Mesenchymal stem cell (in vitro differentiated cells and primary cell): ENCODE data around the gene ITSN2.

Source experiments
- DNase-seq: peaks from one replicate; pipeline ENCODE4 v3.0.0-alpha.2; 2013
- H2AFZ ChIP-seq: one replicate; pipeline ENCODE4 v1.6.1; 2013; ENCODE audit warnings: low read depth, mild to moderate bottlenecking, control low read depth, inconsistent platforms, low read length, moderate library complexity
- H2AK5ac ChIP-seq: 2 replicates; pipeline ENCODE4 v1.6.1; 2013; ENCODE audit warnings: low read length, moderate library complexity, mild to moderate bottlenecking, inconsistent platforms; ENCODE audit not compliant: severe bottlenecking
- H2BK120ac ChIP-seq: one replicate; pipeline ENCODE4 v1.6.1; 2013; ENCODE audit warnings: low read depth, mild to moderate bottlenecking, inconsistent platforms, low read length, moderate library complexity
- H2BK12ac ChIP-seq, 2 experiments: one replicate each; pipeline ENCODE4 v1.6.1; 2013; ENCODE audit warnings: inconsistent platforms in 2 of 2, low read length in 2 of 2, mild to moderate bottlenecking in 2 of 2, moderate library complexity in 2 of 2, control low read depth in 1 of 2
- H2BK15ac ChIP-seq: one replicate; pipeline ENCODE4 v1.6.1; 2013; ENCODE audit warnings: mild to moderate bottlenecking, low read depth, inconsistent platforms; ENCODE audit not compliant: poor library complexity, severe bottlenecking
- H2BK5ac ChIP-seq: 2 replicates; pipeline ENCODE4 v1.6.1; 2013; ENCODE audit warnings: low read depth, mild to moderate bottlenecking, low read length, control low read depth, inconsistent platforms; ENCODE audit not compliant: poor library complexity, severe bottlenecking
- H3K14ac ChIP-seq, 2 experiments: one replicate each; pipeline ENCODE4 v1.6.1; 2013; ENCODE audit warnings: inconsistent platforms in 2 of 2, low read length in 2 of 2, control low read depth in 1 of 2, mild to moderate bottlenecking in 1 of 2, moderate library complexity in 1 of 2
- H3K18ac ChIP-seq, 2 experiments: one replicate each; pipeline ENCODE4 v1.6.1; 2013; ENCODE audit warnings: inconsistent platforms in 2 of 2, low read length in 2 of 2, control low read depth in 1 of 2, low read depth in 1 of 2, mild to moderate bottlenecking in 1 of 2
- H3K23ac ChIP-seq, 2 experiments: one replicate each; pipeline ENCODE4 v1.6.1; 2013; ENCODE audit warnings: inconsistent platforms in 2 of 2, low read length in 2 of 2, mild to moderate bottlenecking in 2 of 2, moderate library complexity in 2 of 2, control low read depth in 1 of 2
- H3K27ac ChIP-seq: 2 replicates; pipeline ENCODE4 v1.5.1; 2013; ENCODE audit warnings: mild to moderate bottlenecking, moderate library complexity, low read length, control low read depth, inconsistent platforms; ENCODE audit not compliant: poor library complexity, severe bottlenecking
- H3K27me3 ChIP-seq, 2 experiments: 2 replicates each; pipeline versions ENCODE4 v1.6.1 to v1.7.0; 2013; ENCODE audit warnings: low read length in 2 of 2, mild to moderate bottlenecking in 2 of 2, moderate library complexity in 2 of 2, control low read depth in 1 of 2, inconsistent platforms in 1 of 2; ENCODE audit not compliant: control insufficient read depth in 1 of 2, insufficient read depth in 1 of 2
- H3K36me3 ChIP-seq, 2 experiments: 2 replicates each; pipeline versions ENCODE4 v1.6.1 to v1.7.0; 2013; ENCODE audit warnings: low read length in 2 of 2, control low read depth in 1 of 2, inconsistent platforms in 1 of 2, low read depth in 1 of 2, mild to moderate bottlenecking in 1 of 2; ENCODE audit not compliant: insufficient read depth in 2 of 2, control insufficient read depth in 1 of 2
- H3K4ac ChIP-seq, 2 experiments: one replicate each; pipeline ENCODE4 v1.6.1; 2013; ENCODE audit warnings: inconsistent platforms in 2 of 2, low read length in 2 of 2, mild to moderate bottlenecking in 2 of 2, moderate library complexity in 2 of 2, control low read depth in 1 of 2, low read depth in 1 of 2
- H3K4me1 ChIP-seq: 2 replicates; pipeline ENCODE4 v1.6.1; 2013; ENCODE audit warnings: low read depth, low read length, control low read depth; ENCODE audit not compliant: control insufficient read depth, insufficient read depth
- H3K4me2 ChIP-seq: 2 replicates; pipeline ENCODE4 v1.6.1; 2013; ENCODE audit warnings: low read length, mild to moderate bottlenecking, inconsistent platforms; ENCODE audit not compliant: poor library complexity, severe bottlenecking
- H3K4me3 ChIP-seq, 2 experiments: 2 replicates each; pipeline versions ENCODE4 v1.5.1 to v1.7.0; 2013; ENCODE audit warnings: low read length in 2 of 2, mild to moderate bottlenecking in 2 of 2, control low read depth in 1 of 2, low read depth in 1 of 2; ENCODE audit not compliant: insufficient read depth in 1 of 2
- H3K79me1 ChIP-seq: replicated peaks from 2 replicates; pipeline ENCODE4 v1.6.1; 2013; ENCODE audit warnings: mild to moderate bottlenecking, control low read depth, low read length, inconsistent platforms; ENCODE audit not compliant: poor library complexity, severe bottlenecking
- H3K9ac ChIP-seq: 2 replicates; pipeline ENCODE4 v1.7.0; 2013; ENCODE audit warnings: mild to moderate bottlenecking, low read length, moderate library complexity
- H3K9me3 ChIP-seq: 2 replicates; pipeline ENCODE4 v1.7.0; 2013; ENCODE audit warnings: mild to moderate bottlenecking, low read length; ENCODE audit not compliant: control insufficient read depth
- H4K8ac ChIP-seq: one replicate; pipeline ENCODE4 v1.6.1; 2013; ENCODE audit warnings: inconsistent platforms, mild to moderate bottlenecking, low read length, moderate library complexity
- H4K91ac ChIP-seq: one replicate; pipeline ENCODE4 v1.6.1; 2013; ENCODE audit warnings: mild to moderate bottlenecking, low read length, inconsistent platforms
- WGBS: methylation state at CpG from one replicate; pipeline ENCODE4 v1.1.7; 2013; ENCODE audit warnings: mixed read lengths; 5-methylcytosine and 5-hydroxymethylcytosine counted together

Gene ITSN2

DNA sequence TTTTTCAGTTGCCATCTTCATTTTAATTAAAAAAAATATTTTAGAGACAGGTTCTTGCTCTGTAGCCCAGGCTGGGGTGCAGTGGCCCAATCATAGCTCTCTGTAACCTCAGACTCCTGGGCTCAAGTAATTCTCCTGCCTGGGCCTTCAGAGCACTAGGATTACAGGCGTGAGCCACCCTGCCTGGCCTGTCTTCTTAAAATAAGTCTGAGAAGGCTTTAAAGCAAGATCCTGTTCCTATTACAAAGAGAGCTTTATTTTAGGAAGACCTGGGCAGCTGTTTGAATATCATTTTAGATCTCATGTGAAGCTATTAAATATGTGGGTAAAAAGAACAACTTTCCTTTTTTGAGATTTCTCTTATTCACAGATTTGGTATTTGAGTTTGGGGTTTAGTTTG is 184.0 kb downstream of the ITSN2 start:
- WGBS = 85% methylated on average over 1 of the region's 1 CpG
- H2BK15ac ChIP-seq = no peak overlapping the region
- H2BK120ac ChIP-seq = no peak overlapping the region

DNA sequence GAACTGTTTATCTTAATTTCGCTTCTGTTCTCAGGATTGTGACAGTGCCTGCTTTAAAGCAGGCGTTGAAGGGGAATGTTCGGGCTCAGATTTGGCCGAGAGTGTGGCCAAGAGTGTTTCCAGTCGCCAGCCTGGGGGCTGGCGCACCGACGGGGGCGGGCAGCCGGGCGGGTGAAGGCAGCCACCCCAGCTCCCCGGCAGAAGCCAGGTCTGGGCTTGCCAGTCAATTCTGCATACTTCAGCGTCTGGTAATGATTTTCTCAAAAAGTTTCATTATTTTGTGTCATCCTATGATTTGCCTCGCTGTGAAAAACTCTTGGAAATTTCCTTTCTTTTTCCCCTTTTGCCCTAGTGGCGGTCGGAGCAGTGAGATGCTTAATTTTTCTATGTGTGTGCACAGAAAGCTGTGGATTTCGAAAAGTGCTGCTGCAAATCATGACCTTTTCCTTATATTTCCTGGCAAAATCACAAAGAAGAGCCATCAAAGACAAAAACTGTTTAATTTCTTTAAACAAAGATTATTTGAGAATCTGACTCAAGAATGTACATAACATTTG is 184.6 kb downstream of the ITSN2 start:
- Histone ChIP-seq H2AFZ (no peak overlapping the region), H2AK5ac (no peak overlapping the region), H4K8ac (no peak overlapping the region), H3K4me2 (no peak overlapping the region), H3K9ac (peak overlapping the region; percentile 44), H3K18ac (no peak overlapping the region), H3K9me3 (no peaks in the 10 kb centered on the region), H3K79me1 (no peaks in the 10 kb centered on the region), H3K14ac (no peak overlapping the region), H3K4ac (no peak overlapping the region), H3K4me1 (no peaks in the 10 kb centered on the region), H3K23ac (no peak overlapping the region), H3K4me3 (peak overlapping the region in 1 of 2 experiments; percentile 56), H2BK5ac (no peak overlapping the region), H2BK15ac (no peak overlapping the region), H2BK120ac (no peak overlapping the region), H2BK12ac (no peak overlapping the region), H3K36me3 (peaks cover 0 to 3% of the 10 kb centered on the region in 2 experiments), H3K27ac (no peak overlapping the region), H4K91ac (no peak overlapping the region), H3K27me3 (no peaks in the 10 kb centered on the region)
- no peak for DNase-seq
- WGBS = 93% methylated on average over 16 of the region's 17 CpGs

More for the DNA sequence above, 184.0 kb downstream of the ITSN2 start:
- H2BK12ac ChIP-seq = no peak overlapping the region
- no peak overlapping the region for H3K4me2 ChIP-seq
- H4K91ac ChIP-seq = no peak overlapping the region
- H3K14ac ChIP-seq = no peak overlapping the region
- H3K4me1 ChIP-seq = no peaks in the 10 kb centered on the region
- H2AK5ac ChIP-seq = no peak overlapping the region
- no peak overlapping the region for H3K9ac ChIP-seq
- H3K79me1 ChIP-seq = no peaks in the 10 kb centered on the region
- H3K36me3 ChIP-seq = peaks cover 0 to 3% of the 10 kb centered on the region in 2 experiments
- no peak overlapping the region for H3K27ac ChIP-seq
- H3K9me3 ChIP-seq = no peaks in the 10 kb centered on the region
- no peak overlapping the region for H2BK5ac ChIP-seq
- no peak overlapping the region for H3K4ac ChIP-seq
- H2AFZ ChIP-seq = no peak overlapping the region
- no peak for DNase-seq
- no peak overlapping the region for H3K23ac ChIP-seq
- H3K27me3 ChIP-seq = no peaks in the 10 kb centered on the region
- H3K4me3 ChIP-seq = no peak overlapping the region
- no peak overlapping the region for H4K8ac ChIP-seq
- no peak overlapping the region for H3K18ac ChIP-seq

DNA sequence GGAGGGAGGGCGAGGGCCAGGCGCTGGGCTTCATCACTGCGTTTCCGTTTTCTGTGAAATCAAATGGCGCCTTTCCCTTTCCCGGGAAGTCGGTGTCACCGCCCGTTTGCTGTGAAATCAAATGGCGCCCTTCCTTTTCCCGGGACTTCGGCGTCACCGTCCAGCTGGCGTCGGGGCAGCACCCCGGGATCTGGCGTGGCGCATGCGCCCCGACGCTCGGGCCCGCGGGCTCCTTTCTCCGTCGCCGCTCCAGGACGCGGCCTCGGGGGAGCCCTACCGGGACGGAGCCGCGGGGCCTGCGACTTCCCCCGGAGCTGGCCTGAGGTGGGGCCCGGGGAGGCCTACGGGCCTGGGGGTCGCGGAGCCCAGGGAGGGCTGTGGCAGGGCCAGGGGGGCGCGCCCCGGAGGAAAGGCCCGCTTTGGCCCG is 185.5 kb downstream of the ITSN2 start, which contains the start of gene FAM228A:
Gene FAM228A (plus strand): TSS at position 203 of the 427 bp plus-strand sequence. CDS start 428 bp downstream, outside the sequence.
- Histone ChIP-seq H4K8ac (no peak within 1 kb of the TSS), H2AFZ (no peak within 1 kb of the TSS), H3K27me3 (no peaks in the 10 kb centered on the region), H3K4me2 (no peak within 1 kb of the TSS), H3K4me1 (no peaks in the 10 kb centered on the region), H3K4me3 (peak within 1 kb of the TSS in 1 of 2 experiments; percentile 56), H3K4ac (no peak within 1 kb of the TSS), H3K18ac (no peak within 1 kb of the TSS), H3K14ac (no peak within 1 kb of the TSS), H4K91ac (no peak within 1 kb of the TSS), H3K27ac (no peak within 1 kb of the TSS), H2BK12ac (no peak within 1 kb of the TSS), H3K23ac (no peak within 1 kb of the TSS), H2BK5ac (no peak within 1 kb of the TSS), H3K9me3 (no peaks in the 10 kb centered on the region), H3K79me1 (no peaks in the 10 kb centered on the region), H3K36me3 (peaks cover 0 to 3% of the 10 kb centered on the region in 2 experiments), H2AK5ac (no peak within 1 kb of the TSS), H3K9ac (peak within 1 kb of the TSS; percentile 44), H2BK120ac (no peak within 1 kb of the TSS), H2BK15ac (peak within 1 kb of the TSS; percentile 46)
- WGBS = 87% methylated on average over 46 of the region's 46 CpGs
- DNase-seq = no peak

DNA sequence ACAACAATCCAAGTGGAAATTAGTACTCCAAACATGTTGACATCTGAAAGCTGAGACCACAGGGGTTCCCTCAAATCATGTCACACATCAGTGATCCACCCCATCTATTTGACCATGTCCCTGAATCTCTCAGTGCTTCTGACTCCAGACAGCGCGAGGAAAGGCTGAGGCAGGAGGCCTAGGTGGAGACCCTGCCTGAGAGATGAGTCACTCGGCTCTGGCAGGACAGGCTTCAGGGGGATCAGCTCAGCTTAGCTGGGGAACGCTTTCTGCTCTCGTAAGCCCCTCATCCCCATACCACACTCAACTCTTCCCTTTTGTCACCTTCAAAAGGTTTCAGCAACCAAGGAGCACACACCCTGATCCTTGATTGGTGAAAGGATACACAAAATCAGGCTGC is 191.3 kb downstream of the ITSN2 start:
- 76% methylated on average over 5 of the region's 5 CpGs for WGBS
- H3K4me2 ChIP-seq = no peak overlapping the region
- H3K4me3 ChIP-seq = no peak overlapping the region

More for the DNA sequence above, 191.3 kb downstream of the ITSN2 start:
- H2BK5ac ChIP-seq = no peak overlapping the region
- no peak overlapping the region for H4K8ac ChIP-seq
- H2AK5ac ChIP-seq = no peak overlapping the region
- H3K27me3 ChIP-seq = no peaks in the 10 kb centered on the region
- H3K9me3 ChIP-seq = no peaks in the 10 kb centered on the region
- no peak overlapping the region for H3K9ac ChIP-seq
- no peak overlapping the region for H2BK12ac ChIP-seq
- no peaks in the 10 kb centered on the region for H3K79me1 ChIP-seq
- no peak overlapping the region for H3K23ac ChIP-seq
- H3K14ac ChIP-seq = no peak overlapping the region
- no peak overlapping the region for H3K18ac ChIP-seq
- DNase-seq = no peak
- peaks cover 2% of the 10 kb centered on the region for H3K4me1 ChIP-seq
- H3K4ac ChIP-seq = no peak overlapping the region
- H4K91ac ChIP-seq = no peak overlapping the region
- no peaks in the 10 kb centered on the region for H3K36me3 ChIP-seq
- no peak overlapping the region for H2BK15ac ChIP-seq
- H2AFZ ChIP-seq = no peak overlapping the region
- H3K27ac ChIP-seq = no peak overlapping the region
- no peak overlapping the region for H2BK120ac ChIP-seq
